NT2/D1 (cell line): ENCODE data around the gene FRMD5.
"Not testable (repeated sequence)": the region's sequence is repeated elsewhere in the genome, so short reads cannot be mapped to it uniquely, and the experiment has no call there.

ENCODE experiments used
- DNase-seq: peaks from one replicate; pipeline ENCODE4 v3.0.0-alpha.2; 2011; ENCODE audit warnings: low read depth, low spot score
- H3K27me3 ChIP-seq: 2 replicates; pipeline ENCODE4 v1.6.0; 2011; ENCODE audit warnings: mild to moderate bottlenecking; ENCODE audit not compliant: insufficient read length, insufficient read depth
- H3K36me3 ChIP-seq: 2 replicates; pipeline ENCODE4 v1.6.1; 2011; ENCODE audit warnings: mild to moderate bottlenecking, low read length, mixed read lengths; ENCODE audit not compliant: insufficient read depth, insufficient read length
- H3K4me1 ChIP-seq: 2 replicates; pipeline ENCODE4 v1.5.1; 2011; ENCODE audit not compliant: insufficient read depth, insufficient read length
- H3K4me3 ChIP-seq: 2 replicates; pipeline ENCODE4 v1.5.1; 2011; ENCODE audit warnings: low read depth; ENCODE audit not compliant: insufficient read length
- H3K9ac ChIP-seq: 2 replicates; pipeline ENCODE4 v1.6.0; 2011; ENCODE audit warnings: low read depth; ENCODE audit not compliant: insufficient read length
- H3K9me3 ChIP-seq: 2 replicates; pipeline ENCODE4 v1.5.1; 2011; ENCODE audit warnings: mild to moderate bottlenecking, low read length; ENCODE audit not compliant: insufficient read depth
- SUZ12 ChIP-seq: IDR thresholded peaks from 2 replicates; pipeline ENCODE4 v1.6.1; 2011; ENCODE audit not compliant: insufficient read length, insufficient read depth; ENCODE audit errors: extremely low read depth
- YY1 ChIP-seq: IDR thresholded peaks from 2 replicates; pipeline ENCODE4 v1.6.1; 2011; ENCODE audit not compliant: insufficient read length, insufficient read depth
- ZNF274 ChIP-seq: IDR thresholded peaks from 2 replicates; pipeline ENCODE4 v1.6.1; 2011; ENCODE audit warnings: mild to moderate bottlenecking, low read depth, low read length

Gene FRMD5

GRCh38 chr15:43829951-43830540 lies 365.0 kb downstream of the FRMD5 start:
- H3K27me3 ChIP-seq, H3K4me3 ChIP-seq, DNase-seq, H3K9me3 ChIP-seq, H3K36me3 ChIP-seq, H3K9ac ChIP-seq, H3K4me1 ChIP-seq: not testable (repeated sequence)

- TF ChIP-seq YY1 (no peak), SUZ12 (no peak), ZNF274 (no peak)
- Histone ChIP-seq H3K9me3 (peaks cover 9% of the 10 kb centered on the region; the same call in 1 of the 2 replicates), H3K4me1 (no peaks in the 10 kb centered on the region), H3K36me3 (peaks cover 6% of the 10 kb centered on the region), H3K9ac (no peak overlapping the region), H3K4me3 (no peak overlapping the region), H3K27me3 (no peaks in the 10 kb centered on the region)
- DNase-seq = no peak
Measured at GRCh38 chr15:43828061-43828657, 366.9 kb downstream of the FRMD5 start.

DNA sequence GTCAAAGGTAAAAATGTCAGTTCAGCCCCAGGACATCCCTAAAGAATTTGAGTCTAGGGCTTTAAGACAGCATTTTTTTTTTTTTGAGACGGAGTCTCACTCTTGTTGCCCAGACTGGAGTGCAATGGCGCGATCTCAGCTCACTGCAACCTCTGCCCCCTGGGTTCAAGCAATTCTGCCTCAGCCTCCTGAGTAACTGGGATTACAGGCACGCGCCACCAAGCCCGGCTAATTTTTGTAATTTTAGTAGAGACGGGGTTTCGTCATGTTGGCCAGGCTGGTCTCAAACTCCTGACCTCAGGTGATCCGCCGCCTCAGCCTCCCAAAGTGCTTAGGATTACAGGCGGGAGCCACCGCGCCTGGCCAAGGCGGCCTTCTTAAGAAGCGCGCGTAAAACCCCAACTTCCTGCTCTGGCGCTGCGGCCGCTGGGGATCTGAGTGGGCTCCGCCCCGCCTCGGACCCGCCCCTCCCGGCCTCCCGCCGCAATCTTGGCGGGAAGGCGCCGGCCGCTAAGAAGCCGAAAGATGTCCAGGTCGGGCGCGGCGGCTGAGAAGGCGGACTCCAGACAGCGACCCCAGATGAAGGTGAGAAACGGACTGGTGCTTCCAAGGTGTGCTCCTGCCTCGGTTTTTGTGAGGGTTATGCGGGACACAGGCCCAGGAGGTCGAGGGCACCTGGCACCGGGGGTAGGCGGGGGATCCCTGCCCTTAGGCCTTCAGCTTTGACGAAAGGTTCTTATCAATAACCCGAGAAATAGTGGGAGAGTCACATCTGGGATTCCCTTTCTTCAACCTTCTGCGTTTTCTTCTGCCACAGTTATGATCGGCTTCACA lies 368.3 kb downstream of the FRMD5 start, which contains the start of gene WDR76:
WDR76 (plus strand) TSS at position 495 of the 834 bp plus-strand sequence; CDS start at position 526, 31 bp downstream.
- Histone ChIP-seq H3K9ac (peak within 1 kb of the TSS; percentile 81), H3K9me3 (peaks cover 9% of the 10 kb centered on the region; the same call in 1 of the 2 replicates), H3K36me3 (peaks cover 8% of the 10 kb centered on the region), H3K4me1 (no peaks in the 10 kb centered on the region), H3K4me3 (peak within 1 kb of the TSS; percentile 65), H3K27me3 (no peaks in the 10 kb centered on the region)
- peak; percentile 72 for DNase-seq
- no peak for TF ChIP-seq ZNF274

DNA sequence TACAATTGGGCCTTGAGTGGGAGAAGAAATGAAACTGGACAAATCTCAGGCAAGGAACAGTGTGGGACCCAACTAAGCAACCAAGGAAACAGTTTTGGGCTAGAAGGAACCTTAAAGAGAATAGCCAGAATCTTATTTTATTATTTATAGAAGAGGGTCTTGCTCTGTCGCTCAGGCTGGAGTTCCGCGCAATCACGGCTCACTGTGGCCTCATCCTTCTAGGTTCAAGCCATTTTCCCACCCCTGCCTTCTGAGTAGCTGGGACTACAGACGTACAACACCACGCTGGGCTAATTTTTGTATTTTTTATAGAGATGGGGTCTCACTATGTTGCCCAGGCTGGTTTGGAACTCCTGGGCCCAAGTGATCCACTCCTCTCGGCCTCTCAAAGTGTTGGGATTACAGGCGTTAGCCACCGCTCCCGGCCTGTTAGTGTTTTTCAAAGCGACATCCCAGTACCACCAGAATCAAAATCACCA lies 369.0 kb downstream of the FRMD5 start:
- Histone ChIP-seq H3K4me1 (no peaks in the 10 kb centered on the region), H3K4me3 (no peak overlapping the region), H3K9ac (no peak overlapping the region), H3K36me3 (peaks cover 8% of the 10 kb centered on the region), H3K9me3 (peaks cover 9% of the 10 kb centered on the region; the same call in 1 of the 2 replicates), H3K27me3 (no peaks in the 10 kb centered on the region)
- no peak for DNase-seq
- TF ChIP-seq YY1 (no peak), SUZ12 (no peak), ZNF274 (no peak)

DNA sequence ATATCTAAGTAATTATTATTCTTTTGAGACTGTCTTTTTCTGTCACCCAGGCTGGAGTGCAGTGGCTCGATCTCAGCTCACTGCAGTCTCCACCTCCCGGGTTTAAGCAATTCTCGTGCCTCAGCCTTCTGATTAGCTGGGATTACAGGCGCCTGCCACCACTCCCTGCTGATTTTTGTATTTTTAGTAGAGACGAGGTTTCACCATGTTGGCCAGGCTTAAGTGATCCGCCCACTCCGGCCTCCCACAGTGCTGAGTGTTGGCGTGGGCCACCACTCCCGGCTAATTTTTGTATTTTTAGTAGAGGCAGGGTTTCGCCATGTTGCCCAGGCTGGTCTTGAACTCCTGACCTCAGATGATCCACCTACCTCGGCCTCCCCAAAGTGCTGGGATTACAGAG lies 369.8 kb downstream of the FRMD5 start:
- H3K9ac ChIP-seq, DNase-seq, H3K27me3 ChIP-seq, H3K4me1 ChIP-seq, H3K4me3 ChIP-seq, H3K9me3 ChIP-seq: not testable (repeated sequence)
- H3K36me3 ChIP-seq = peaks cover 13% of the 10 kb centered on the region

DNA sequence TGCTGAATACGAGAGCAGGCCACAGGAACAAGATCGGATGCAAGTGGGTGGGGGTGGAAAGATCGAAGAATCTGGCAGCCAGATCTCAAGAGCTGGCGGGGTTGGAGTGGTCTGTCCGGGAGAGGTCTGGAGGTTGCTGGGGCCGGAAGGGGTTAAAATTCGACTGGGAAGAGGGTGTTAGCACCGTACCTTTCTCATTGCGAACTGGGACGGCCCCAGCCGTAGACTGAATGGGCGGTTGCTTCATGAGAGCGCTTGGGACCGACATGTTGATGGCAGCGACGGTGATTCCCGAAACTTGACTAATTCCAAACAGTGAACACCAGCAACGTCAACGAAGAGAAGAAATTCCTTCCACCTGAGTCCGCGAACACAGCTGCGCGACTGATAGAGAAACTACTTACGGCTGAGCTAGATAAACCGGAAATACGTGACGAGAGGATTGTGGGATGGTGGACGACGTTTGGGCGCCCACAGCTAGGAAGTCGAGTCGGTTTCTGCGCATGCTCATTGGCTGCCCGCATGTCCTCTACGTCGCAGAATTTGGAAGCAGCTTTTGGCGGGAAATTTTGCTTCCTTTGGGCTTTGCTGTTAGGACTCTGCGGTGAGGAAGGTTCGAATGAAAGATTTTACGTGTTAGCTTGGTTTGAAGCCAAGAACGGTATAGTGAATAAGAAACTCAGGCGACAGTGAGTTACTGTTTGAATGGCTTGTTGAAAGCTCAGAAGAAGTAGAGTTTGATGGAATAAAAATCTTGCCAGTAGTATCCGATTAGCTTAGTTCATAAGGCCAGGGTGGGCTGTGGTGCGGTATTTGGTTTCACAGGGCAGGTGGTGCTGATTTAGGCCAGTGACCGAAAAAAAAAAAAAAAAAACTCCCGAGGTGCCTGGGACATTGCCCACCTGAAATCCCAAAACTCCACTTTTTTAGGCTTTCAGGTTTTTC lies 370.5 kb downstream of the FRMD5 start, which contains the start of gene MFAP1:
MFAP1 (minus strand) TSS at position 389 of the 945 bp plus-strand sequence; CDS start at position 268, 121 bp downstream.
- H3K36me3 ChIP-seq = peaks cover 13% of the 10 kb centered on the region
- peak within 1 kb of the TSS; percentile 75 for H3K4me3 ChIP-seq
- TF ChIP-seq YY1 (no peak), ZNF274 (no peak), SUZ12 (no peak)
- peaks cover 9% of the 10 kb centered on the region; the same call in 1 of the 2 replicates for H3K9me3 ChIP-seq
- H3K9ac ChIP-seq = peak within 1 kb of the TSS; percentile 74
- H3K27me3 ChIP-seq = no peaks in the 10 kb centered on the region
- peak; percentile 71 for DNase-seq
- H3K4me1 ChIP-seq = no peaks in the 10 kb centered on the region
